DMS153 treated with DMSO at 0.1 percent for 48 hours (cell line): ENCODE data around the gene RAPGEF4.

Source experiments
- DNase-seq: peaks from one replicate; lab custom pipeline; 2025; ENCODE audit not compliant: unreplicated experiment; lab: John Stamatoyannopoulos, UW

RAPGEF4 gene

DNA sequence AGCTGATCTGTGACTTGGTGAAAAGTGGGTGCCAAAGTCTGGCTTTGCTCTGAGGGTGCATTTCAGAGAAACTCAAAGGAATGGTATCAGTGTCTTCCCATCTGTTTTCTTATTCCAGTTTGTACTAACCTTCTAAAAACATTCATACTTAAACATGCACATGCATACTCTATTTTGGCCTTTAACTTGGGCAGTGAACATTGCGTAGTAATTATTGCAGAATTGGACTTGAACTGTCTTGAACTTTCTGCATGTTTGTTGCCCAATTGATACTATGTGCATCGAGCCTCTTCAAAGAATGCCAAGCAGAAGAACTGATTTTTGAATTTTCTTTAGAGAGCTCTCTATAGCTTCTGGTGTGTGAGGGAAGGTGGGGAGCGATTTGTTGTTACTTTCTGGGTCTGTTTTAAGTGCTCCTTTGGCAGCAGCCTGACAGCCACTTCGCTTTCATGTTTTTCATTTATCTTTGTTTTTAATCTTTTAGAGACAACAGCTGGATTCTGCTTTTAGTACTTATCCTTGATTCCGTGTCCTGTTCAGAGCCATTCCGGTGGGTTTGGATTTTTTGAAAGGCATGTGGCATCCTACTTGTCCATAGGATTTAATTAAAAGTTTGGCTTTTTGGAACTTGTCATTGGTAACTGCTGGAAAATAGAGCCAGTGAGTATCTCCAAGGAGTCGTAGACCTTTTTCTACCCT is 159.2 kb downstream of the RAPGEF4 start:
- DNase-seq: no peak

DNA sequence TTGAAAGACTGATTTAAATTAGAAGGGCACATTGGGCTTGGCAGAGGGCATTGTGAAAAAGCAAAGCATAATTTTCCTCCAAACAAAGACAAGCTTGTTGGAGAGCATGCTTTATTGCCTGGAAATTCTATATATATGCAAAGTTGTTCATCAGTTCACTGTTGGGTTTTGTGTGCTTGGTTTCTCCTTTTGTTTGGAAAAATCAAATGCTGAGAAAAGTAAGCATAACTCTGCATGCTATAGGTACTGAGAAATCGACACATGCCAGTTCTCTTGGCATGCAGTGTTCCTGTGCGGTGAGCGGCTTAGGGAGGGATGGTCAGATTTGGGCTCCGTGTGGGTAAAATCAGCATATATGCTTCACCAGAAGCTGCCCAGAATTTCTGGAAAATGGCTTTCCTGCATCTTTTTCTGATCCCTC is 161.0 kb downstream of the RAPGEF4 start:
- no peak for DNase-seq

DNA sequence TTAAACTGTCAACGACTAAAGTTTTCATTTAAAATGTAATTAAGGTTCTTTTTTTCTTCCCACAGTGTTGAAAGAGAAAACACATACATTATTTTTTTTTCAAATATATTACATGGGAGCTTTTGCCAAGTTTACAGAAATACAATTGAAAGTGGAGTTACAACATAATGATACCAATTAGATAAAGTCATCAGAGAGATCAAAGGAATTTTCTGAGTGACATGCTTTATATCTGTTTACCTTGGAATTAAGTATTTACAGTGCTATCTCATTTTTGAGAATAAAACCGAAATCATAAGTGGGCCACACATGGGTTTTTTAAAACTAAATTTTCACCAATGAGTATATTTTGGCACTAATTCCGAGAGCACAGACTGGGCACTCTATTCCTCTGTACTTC is 165.2 kb downstream of the RAPGEF4 start:
- DNase-seq: no peak

DNA sequence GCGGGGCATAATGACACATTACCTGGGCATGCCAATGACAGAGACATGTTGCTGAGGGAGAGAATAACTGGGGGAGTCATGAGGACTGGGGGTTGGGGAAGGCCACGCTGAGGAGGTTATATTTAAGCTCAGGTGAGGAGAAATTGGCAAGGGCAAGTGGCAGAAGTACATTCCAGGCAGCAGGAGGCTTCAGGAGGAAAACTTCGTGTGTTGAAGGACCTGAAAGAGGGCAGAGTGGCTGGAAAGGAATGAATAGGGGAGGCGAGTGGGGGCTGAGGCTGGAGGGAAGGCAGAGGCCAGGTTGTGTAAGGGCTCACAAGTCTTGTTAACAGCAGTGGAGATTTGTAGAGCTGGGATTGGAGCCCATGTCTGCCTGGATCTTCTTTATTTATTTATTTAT is 166.3 kb downstream of the RAPGEF4 start:
- no peak for DNase-seq

DNA sequence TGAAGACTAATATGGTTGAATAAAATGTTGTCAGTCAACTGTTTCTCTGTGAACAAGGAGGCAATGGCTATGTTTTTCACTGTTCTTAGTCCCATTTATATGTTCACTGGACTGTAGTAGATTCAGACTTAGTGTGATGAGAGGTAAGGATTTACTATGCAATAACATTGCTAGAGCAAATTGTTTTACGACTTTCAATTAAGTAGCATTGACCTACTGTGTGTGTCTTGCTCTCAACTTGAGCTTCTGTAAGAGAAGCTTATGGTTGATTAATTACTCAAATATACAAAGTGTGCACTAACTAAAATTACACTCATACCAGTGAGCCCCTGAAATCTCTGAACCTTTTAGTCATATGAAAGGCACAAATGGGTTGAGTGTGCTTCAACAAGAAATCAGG is 168.6 kb downstream of the RAPGEF4 start:
- no peak for DNase-seq

DNA sequence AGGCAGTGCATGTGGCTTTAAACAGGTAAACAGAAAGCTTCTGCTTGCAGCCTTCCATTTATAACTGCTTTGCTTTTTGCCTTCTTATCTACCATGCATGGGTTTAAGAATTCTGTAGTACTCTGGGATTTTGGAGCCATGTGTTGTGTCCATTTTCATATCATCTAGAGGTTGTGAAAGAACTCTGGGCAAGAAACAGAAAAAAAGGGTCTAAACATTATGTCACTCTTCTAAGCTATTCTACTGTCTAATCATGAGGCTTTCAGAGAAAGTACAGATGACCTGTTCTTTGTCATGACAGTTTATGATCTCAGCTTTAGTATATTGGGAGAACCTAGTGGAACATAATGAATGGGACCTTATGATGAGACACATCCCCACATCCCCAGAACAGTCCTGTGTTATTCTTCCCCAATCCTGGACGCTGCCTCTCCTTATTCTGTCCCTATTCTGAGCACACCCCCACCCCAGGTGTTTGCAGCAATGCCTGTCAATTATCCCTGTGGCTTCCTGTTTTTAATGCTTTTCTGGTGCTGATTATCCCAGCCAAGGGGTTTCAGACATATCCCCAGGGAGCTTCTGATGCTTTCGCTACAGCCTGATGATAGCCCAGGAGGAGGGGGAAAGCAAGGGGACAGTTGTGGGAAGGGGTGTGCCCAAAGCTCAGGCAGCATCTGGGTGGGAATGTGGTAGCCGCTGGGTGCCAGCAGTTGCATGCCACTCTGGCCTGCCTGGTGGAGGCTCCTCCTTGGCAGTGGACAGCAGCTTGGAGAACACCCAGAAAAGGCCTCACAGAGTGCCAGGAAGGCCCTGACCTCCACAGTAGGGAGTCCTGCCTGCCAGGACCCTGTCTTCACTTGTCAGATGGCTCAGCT is 170.5 kb downstream of the RAPGEF4 start:
- DNase-seq: no peak

DNA sequence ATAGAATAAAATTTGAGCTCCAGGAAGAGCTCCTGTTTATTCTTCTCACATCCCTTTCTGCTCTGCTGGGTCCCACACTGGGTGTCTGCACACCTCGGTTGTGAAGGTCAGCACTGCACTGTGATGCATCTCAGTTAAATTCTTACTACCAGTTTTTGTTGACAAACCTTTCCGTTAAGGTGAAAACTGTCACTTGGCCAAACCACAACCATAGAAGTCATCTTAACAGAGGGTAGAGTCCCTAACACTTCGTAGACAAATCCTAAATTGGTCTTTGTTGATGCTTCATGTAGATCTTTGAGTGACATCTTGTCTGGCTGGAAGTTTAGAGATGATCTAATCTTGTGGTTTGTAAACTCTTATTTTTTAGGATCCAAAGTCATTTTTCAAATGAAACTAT is 172.6 kb downstream of the RAPGEF4 start:
- DNase-seq: no peak

DNA sequence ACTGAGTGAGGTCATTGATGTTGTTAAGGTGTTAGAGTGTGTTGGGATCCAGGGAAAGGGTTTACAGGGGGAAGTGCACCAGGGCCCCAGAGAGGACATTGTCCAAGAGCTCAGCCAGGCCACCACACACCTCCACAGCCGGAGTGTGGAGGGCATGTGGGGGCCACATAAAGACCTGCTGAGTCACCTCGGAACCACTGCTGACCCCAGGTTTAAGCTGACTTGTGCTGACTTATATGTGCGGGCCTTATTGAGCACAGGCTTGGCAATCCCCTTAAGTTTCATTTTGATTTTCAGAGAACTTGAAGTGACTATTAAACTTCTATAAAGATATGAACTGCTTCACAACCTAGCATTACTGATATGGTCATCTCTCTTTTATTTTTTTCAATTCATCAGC is 173.8 kb downstream of the RAPGEF4 start:
- no peak for DNase-seq

DNA sequence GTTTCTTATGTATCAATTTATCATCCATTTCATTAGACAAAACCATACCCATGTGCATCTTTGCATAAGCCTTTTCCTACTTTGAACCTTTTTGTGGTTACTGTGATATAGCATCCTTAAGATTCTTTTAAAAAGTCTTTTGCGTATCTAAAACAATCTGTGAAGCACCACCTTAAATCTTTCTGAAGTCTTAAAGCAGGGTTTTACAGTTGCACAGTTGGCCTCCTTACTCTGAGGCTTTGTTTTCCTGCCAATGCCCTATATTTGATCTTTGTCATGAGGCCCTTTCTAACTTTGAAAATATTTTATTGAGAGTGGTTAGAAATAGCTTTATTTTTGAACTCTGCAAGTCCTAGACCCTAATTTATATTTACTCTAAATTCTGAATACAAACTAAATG is 176.6 kb downstream of the RAPGEF4 start:
- no peak for DNase-seq

DNA sequence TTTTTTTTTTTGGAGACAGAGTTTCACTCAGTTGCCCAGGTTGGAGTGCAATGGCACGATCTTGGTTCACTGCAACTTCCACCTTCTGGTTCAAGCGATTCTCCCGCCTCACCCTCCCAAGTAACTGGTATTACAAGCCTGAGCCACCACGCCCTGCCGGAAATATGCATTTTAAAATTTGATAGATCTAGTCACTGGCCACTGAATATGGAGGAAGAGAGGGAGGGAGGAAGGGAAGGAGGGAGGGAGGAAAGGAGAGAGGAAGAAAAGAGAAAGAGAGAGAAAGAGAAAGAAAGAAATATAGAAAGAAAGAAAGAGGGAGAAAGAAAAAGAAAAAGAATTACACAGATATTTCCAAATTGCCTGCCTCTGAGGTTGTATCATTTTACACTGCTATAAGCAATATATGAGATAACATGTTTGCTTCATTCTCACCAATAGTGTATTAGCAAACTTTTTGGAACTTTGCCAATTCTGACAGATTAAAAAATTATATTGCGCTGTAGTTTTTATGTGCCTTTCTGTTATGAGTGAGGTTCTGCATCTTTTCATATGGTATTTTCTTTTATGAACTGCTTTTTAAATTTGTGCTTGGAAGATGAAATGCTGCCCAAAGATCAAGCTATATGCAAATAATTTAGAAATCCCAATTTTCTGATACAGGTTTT is 178.8 kb downstream of the RAPGEF4 start:
- no peak for DNase-seq

DNA sequence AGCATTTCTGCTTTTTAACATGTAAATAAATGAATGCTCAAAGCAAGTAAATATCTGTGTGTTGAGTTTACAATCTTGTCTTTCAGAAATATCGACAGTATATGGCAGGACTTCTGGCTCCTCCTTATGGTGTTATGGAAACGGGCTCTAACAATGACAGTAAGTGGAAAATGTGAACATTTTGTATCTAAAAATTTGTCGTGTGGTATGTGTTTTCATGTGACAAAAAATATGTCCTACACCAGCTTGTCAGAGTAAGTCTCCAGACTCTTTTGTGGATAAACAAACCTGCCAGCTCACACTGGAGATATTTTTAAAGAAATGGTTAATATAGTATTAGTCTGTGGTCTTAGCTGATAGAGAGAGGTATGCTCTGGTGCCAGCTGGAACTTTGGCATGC is 182.1 kb downstream of the RAPGEF4 start:
- no peak for DNase-seq

DNA sequence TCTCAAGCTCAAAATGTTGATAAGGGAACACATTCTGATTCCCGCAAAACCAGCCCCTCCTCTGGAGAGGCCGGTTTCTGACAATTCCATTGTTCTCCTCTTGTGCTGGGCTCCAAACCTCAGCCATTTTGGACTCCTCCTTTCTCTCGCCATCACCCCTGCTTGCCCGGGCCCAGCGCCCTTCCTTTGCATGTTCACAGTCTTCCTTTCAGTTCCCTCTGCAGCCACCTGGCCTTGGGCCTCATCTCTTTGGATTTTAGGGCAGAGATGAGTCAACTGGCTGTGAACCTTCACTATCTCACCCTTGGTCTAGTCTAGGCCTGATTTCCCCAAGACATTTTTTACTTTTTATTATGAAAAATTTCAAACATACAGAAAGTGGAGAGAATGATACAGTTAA is 184.1 kb downstream of the RAPGEF4 start:
- no peak for DNase-seq

DNA sequence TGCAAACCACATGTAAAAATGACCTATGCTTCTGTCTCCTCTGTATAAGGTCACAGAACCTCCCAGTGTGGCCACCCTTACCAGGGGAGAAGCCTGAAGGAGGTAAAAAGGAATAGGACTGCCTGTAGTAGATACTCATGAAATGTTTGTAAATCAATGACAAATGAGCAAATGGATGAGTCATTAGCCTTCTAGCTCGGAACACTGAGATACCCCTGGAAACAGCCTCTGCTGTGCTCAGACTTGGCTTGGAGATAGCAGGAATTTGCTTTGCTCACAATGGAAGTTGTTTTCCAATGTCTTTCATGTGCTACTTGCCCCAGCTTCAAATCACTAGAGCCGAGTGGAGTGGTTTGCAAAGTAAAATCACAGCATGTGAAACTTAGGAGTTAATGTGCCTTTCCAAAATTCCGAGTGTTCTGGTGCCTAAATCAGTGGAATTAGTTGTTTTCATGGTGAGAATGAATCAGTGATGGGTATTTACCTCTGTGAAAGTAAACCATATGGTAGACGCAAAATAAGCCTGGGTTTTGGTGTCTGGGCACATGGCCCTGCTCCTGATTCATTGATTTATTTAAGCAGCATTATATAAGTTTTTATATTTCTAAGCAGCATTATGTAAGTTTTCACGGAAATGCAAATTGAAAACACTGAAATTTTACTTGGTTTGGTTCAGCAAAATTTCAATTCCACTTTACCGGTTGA is 186.0 kb downstream of the RAPGEF4 start:
- no peak for DNase-seq

DNA sequence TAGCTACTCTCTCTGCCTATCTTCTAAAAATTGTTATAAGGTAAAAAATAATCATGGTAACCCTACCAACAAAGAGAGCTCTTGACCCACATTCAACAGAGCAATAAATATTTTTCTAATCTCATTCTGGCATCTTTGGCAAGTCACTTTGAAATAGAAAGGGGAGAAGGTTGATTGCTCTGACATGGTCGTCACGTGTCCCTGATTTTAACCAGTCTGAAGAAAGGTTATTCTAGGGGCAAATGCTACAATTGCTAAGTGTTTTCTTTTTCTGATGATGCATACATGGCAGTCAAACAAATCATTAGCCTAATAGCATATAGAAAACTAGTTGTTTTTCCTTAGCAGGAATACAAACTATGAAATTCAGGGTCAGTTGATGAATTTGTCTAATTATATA is 186.7 kb downstream of the RAPGEF4 start:
- no peak for DNase-seq

DNA sequence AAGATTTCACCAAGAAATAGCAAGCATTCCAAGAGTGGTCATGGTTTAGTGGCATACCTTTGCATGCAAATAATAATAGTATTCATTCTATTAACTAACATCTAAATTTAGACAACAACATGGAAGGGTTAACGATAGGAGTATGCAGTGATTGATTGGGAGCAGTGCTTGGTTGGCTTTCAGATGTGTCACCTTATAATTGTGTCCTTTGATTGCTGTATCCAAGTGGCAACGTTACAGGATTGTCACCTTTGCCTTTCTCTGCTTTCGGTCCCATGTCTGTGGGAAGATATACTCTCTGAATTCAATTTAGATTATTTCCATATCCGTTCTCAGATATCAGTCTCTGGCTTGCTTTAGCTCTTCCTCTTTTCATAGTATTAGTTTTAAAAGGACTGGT is 187.2 kb downstream of the RAPGEF4 start:
- DNase-seq: no peak

DNA sequence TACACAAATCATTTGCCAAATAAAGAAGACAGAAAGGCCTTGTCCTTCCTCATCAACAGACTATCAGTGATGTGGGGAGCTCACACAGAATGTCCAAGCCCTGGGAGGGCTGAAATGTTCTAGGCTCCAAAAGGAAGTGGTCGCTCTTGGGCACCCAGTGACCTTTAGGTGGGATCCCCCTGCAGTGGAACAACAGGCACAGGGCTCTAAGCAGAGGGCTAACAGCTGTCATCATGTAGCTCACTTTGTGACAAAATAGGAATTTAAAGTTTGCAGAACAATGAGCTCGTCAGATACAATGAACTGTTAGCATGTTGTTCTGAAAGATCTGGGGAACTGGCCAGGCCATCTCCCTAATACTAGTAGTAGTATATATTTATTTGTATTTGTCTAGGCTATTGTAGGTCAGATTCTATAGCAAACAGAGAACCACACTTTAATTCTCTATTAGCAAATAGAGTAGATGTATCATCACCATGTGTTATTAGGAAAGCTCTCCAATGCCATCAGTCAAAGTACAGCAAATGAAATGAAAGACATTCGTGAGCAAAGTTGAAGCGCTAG is 188.5 kb downstream of the RAPGEF4 start:
- DNase-seq: no peak

DNA sequence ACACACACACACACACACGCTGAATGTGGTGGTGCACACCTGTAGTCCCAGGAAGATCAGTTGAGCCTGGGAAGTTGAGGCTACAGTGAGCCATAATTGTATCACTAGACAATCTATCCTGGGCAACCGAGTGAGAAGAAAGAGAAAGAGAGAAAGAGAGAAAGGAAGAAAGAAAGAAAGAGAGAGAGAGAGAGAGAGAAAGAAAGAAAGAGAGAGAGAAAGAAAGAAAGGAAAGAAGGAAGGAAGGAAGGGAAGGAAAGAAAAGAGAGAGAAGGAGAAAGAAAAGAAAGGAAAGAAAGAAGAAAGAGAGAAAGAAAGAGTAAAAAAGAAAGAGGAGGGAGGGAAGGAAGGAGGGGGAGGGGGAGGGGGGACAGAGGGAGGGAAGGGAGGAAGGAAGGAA is 190.0 kb downstream of the RAPGEF4 start:
- DNase-seq: no peak

DNA sequence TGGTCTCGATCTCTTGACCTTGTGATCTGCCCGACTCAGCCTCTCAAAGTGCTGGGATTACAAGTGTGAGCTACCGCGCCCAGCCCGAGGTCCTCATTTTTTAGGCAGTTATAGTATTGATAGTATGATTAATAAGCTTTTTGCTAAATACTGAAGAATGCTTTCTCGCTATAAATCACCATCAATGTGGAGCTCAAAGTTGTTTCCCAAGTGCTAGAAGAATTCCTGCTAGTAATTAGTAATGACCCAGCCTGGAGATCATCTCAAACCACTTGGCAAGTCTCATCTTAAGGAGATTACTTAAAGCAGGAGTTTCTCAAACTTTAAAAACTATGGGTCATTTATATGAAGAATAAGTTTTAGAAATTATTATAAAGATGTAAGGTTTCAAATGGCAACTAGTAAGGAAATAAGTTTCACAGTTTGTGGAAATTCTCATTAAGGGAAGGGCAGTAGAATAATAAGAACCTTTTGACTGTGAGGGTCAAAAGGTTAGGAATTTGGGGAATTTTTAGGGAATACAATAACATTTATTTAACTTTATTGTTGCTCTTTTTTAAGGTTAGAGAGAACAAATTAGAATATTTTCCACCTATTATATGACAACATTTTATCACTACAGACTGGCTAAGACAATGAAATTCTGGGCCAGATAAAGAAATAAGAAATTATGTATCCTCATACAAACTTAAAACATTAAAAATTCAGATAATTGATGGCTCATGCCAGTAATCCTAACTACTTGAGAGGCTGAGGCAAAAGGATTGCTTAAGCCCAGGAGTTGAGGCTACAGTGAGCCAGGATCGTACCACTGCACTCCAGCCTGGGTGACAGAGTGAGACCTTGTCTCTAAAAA is 191.4 kb downstream of the RAPGEF4 start:
- no peak for DNase-seq

DNA sequence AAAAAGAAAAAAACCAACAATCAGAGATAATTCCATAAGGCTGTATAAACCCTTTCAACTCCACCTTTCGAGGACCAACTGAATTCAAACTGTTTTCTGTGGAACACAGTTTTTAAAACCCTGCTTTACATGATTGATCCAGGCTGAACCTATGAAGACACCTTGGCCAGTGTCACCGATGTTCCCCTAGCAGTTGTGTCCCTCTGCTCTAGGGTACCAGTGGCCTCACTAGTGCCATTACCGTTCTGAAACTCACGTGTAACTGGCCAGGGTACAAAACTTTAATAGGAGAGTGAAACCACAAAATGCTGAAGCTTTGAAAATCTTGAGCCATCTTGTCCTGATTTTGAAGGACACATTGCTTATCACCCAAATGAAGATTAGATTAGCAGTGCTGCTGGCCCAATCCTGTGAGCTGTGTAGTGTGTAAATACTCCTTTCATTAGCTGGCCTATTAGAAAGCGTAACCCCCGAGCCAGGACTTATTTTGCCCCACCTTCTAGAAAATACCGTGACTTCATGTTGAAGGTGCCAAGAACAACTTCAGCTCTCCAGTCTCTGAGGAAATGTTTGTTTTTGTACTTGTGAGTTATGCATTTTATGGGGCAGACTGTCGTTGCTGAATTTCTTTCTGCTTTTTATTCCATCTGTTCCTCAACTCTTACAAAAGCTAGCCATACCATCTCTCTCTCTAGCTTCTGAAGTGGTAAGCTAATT is 192.2 kb downstream of the RAPGEF4 start:
- DNase-seq: no peak

DNA sequence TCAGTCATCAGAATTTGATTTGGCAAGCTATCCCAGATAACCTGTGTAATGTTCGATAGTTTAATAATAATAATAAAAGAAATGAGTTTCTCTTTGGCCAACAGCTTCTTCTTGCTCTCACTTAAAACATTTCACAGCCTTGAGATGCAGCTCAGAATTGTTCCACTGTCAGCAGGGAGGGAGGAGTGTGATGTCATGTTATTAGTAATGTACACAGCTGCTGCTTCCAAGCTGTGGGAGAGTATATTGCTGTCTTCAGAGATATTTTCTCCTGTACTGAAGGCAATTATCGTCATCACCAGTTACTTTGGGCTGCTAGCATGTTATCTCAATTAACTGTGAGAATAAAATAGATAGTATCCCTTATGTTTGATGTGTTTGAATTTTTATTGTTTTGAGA is 193.1 kb downstream of the RAPGEF4 start:
- DNase-seq: no peak
